Mesendoderm (in vitro differentiated cells): ENCODE measurements around the gene SMYD3.
"Not testable (repeated sequence)": the region's sequence is repeated elsewhere in the genome, so short reads cannot be mapped to it uniquely, and the experiment has no call there.

ENCODE experiments used
- DNase-seq: peaks from one replicate; pipeline ENCODE4 v3.0.0; 2013
- H2AK5ac ChIP-seq: 2 replicates; pipeline ENCODE4 v1.6.1; 2013; ENCODE audit warnings: low read length, inconsistent platforms
- H2BK120ac ChIP-seq: 2 replicates; pipeline ENCODE4 v1.6.1; 2013; ENCODE audit warnings: low read depth, mild to moderate bottlenecking, low read length, moderate library complexity, mixed read lengths
- H2BK15ac ChIP-seq: replicated peaks from 2 replicates; pipeline ENCODE4 v1.6.1; 2013; ENCODE audit warnings: low read depth, mild to moderate bottlenecking, moderate library complexity
- H2BK5ac ChIP-seq: 2 replicates; pipeline ENCODE4 v1.6.1; 2013; ENCODE audit warnings: low read length, inconsistent platforms
- H3K18ac ChIP-seq: 2 replicates; pipeline ENCODE4 v1.6.1; 2013; ENCODE audit warnings: mild to moderate bottlenecking, low read length, mixed read lengths
- H3K23ac ChIP-seq: one replicate; pipeline ENCODE4 v1.6.1; 2013; ENCODE audit warnings: low read length
- H3K27ac ChIP-seq: 2 replicates; pipeline ENCODE4 v1.5.1; 2013; ENCODE audit warnings: low read depth, mild to moderate bottlenecking, inconsistent platforms, low read length, moderate library complexity
- H3K27me3 ChIP-seq: 2 replicates; pipeline ENCODE4 v1.6.1; 2013; ENCODE audit warnings: low read length, control low read depth, mild to moderate bottlenecking, inconsistent platforms; ENCODE audit not compliant: insufficient read depth, poor library complexity
- H3K36me3 ChIP-seq: 2 replicates; pipeline ENCODE4 v1.6.1; 2013; ENCODE audit warnings: low read length, inconsistent platforms; ENCODE audit not compliant: control insufficient read depth, insufficient read depth
- H3K4ac ChIP-seq: one replicate; pipeline ENCODE4 v1.6.1; 2013; ENCODE audit warnings: low read depth, mild to moderate bottlenecking, low read length, moderate library complexity
- H3K4me1 ChIP-seq: 2 replicates; pipeline ENCODE4 v1.6.1; 2013; ENCODE audit warnings: low read depth, low read length, inconsistent platforms; ENCODE audit not compliant: control insufficient read depth
- H3K4me2 ChIP-seq: 2 replicates; pipeline ENCODE4 v1.6.1; 2013; ENCODE audit warnings: low read length
- H3K4me3 ChIP-seq: 2 replicates; pipeline ENCODE4 v1.5.1; 2013; ENCODE audit warnings: mild to moderate bottlenecking, low read length
- H3K56ac ChIP-seq: one replicate; pipeline ENCODE4 v1.6.1; 2013; ENCODE audit warnings: low read length
- H3K79me1 ChIP-seq: 2 replicates; pipeline ENCODE4 v1.6.1; 2013; ENCODE audit warnings: low read length, inconsistent platforms
- H3K79me2 ChIP-seq: 2 replicates; pipeline ENCODE4 v1.6.1; 2013; ENCODE audit warnings: mild to moderate bottlenecking, low read length; ENCODE audit not compliant: control insufficient read depth, insufficient read depth
- H3K9ac ChIP-seq: 2 replicates; pipeline ENCODE4 v1.6.1; 2013; ENCODE audit warnings: low read length, inconsistent platforms
- H4K5ac ChIP-seq: one replicate; pipeline ENCODE4 v1.6.1; 2013; ENCODE audit warnings: low read length
- H4K8ac ChIP-seq: one replicate; pipeline ENCODE4 v1.6.1; 2013; ENCODE audit warnings: low read depth, mild to moderate bottlenecking, control low read depth, low read length, moderate library complexity
- WGBS: extraction: QIAGEN DNeasy Blood & Tissue Kit; methylation state at CpG from one replicate; pipeline ENCODE4 v1.1.7; 2013; ENCODE audit warnings: low lambda C conversion rate, missing lambda C conversion rate; ENCODE audit not compliant: insufficient coverage; ENCODE audit errors: extremely low coverage; 5-methylcytosine and 5-hydroxymethylcytosine counted together

SMYD3 gene

DNA sequence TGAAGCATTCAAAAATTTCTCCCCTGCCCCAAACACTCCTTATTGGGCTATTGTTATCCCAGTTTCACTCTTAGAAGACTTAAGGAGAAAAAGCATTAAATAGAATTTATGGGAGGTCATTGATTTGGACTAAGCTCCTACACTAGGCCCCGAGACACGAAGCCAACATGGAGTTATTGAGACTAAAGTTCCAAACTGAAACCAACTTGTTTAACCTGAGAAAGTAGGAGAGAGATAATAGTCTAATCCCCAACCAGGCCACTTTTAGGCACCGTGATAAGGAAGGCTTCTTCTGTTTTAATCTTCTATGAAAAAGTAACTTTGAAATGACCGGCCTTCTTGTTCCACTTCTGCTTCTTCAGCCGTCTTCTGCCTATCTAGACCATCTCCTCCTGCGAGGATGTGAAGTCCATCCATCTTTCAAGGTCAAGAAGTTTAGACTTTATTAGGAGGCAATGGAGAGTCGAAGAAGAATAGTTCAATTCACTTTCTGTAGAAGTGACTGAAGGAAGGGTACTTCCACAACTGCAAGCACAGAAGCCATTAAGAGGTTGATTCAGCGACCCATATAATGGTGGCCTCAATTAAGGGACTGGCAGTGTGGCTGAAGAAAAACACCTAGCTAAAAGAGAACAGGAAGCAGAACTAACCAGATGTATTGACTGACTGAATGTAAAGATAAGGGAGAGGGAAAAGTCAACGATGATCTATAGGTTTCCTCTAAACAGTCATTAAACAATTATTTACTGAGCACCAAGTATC, 428.8 kb downstream of the SMYD3 start:
- Histone ChIP-seq H3K18ac (peak overlapping the region; percentile 4), H3K4me2 (no peak overlapping the region), H3K27me3 (no peaks in the 10 kb centered on the region), H3K4ac (no peak overlapping the region), H3K23ac (no peak overlapping the region), H3K36me3 (no peaks in the 10 kb centered on the region), H2BK120ac (no peak overlapping the region), H4K8ac (no peak overlapping the region), H3K27ac (no peak overlapping the region), H3K79me2 (no peaks in the 10 kb centered on the region), H2AK5ac (no peak overlapping the region), H3K9ac (no peak overlapping the region), H3K4me3 (no peak overlapping the region), H3K79me1 (no peaks in the 10 kb centered on the region), H2BK15ac (no peak overlapping the region), H3K56ac (no peak overlapping the region), H4K5ac (no peak overlapping the region), H3K4me1 (no peaks in the 10 kb centered on the region), H2BK5ac (no peak overlapping the region)
- no peak for DNase-seq
- no CpG with 5 or more reads among the region's 9 CpGs for WGBS

DNA sequence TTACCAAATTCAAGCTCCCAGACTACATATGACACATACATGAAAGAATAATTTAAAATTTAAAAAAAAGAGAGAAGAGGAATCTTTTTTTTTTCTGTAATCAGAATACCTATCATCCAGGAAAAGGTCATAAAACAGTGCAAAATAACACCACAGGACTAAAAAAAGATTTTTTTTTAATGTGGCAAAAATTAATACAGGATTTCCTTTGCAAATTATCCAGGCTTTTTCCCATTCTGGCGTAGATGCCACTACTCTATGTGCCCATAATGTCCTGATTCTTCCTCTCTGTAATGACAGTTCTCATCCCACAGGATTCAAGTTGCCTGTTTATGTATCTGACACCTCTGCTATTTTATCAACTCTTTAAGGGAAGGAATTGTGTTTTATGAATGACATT, 429.6 kb downstream of the SMYD3 start:
- Histone ChIP-seq H3K27ac (no peak overlapping the region), H3K56ac (no peak overlapping the region), H3K79me2 (no peaks in the 10 kb centered on the region), H4K5ac (no peak overlapping the region), H2AK5ac (no peak overlapping the region), H3K4me1 (no peaks in the 10 kb centered on the region), H3K23ac (no peak overlapping the region), H3K4me2 (no peak overlapping the region), H3K9ac (no peak overlapping the region), H3K4me3 (no peak overlapping the region), H2BK5ac (no peak overlapping the region), H3K4ac (no peak overlapping the region), H3K36me3 (no peaks in the 10 kb centered on the region), H3K18ac (no peak overlapping the region), H2BK15ac (no peak overlapping the region), H3K79me1 (no peaks in the 10 kb centered on the region), H2BK120ac (no peak overlapping the region), H3K27me3 (no peaks in the 10 kb centered on the region), H4K8ac (no peak overlapping the region)
- WGBS, result no CpG with 5 or more reads among the region's 1 CpG
- DNase-seq, result no peak

- peak overlapping the region; percentile 2 for H3K56ac ChIP-seq
- H3K4me2 ChIP-seq, result no peak overlapping the region
- no peak overlapping the region for H4K5ac ChIP-seq
Observed at GRCh38 chr1:246074421-246074820, 432.7 kb downstream of the SMYD3 start.

GRCh38 chr1:246072456-246072955, 434.6 kb downstream of the SMYD3 start:
- H3K9ac ChIP-seq, result no peak overlapping the region
- no CpG with 5 or more reads among the region's 5 CpGs for WGBS
- H3K18ac ChIP-seq, result no peak overlapping the region
- no peaks in the 10 kb centered on the region for H3K79me1 ChIP-seq
- no peak overlapping the region for H4K8ac ChIP-seq
- H3K4me3 ChIP-seq, result no peak overlapping the region
- H3K27ac ChIP-seq, result no peak overlapping the region
- no peak overlapping the region for H3K4me2 ChIP-seq
- no peak for DNase-seq
- no peak overlapping the region for H2BK5ac ChIP-seq
- H4K5ac ChIP-seq, result no peak overlapping the region
- H3K4me1 ChIP-seq, result peaks cover 3% of the 10 kb centered on the region
- no peaks in the 10 kb centered on the region for H3K36me3 ChIP-seq
- no peak overlapping the region for H2AK5ac ChIP-seq
- H3K27me3 ChIP-seq, result no peaks in the 10 kb centered on the region
- no peak overlapping the region for H3K4ac ChIP-seq
- H2BK120ac ChIP-seq, result no peak overlapping the region
- H2BK15ac ChIP-seq, result peak overlapping the region; percentile 19
- H3K23ac ChIP-seq, result no peak overlapping the region
- no peak overlapping the region for H3K56ac ChIP-seq
- no peaks in the 10 kb centered on the region for H3K79me2 ChIP-seq

More at GRCh38 chr1:246074421-246074820, 432.7 kb downstream of the SMYD3 start:
- no peaks in the 10 kb centered on the region for H3K79me2 ChIP-seq
- H3K36me3 ChIP-seq, result no peaks in the 10 kb centered on the region
- no peak overlapping the region for H4K8ac ChIP-seq
- no peak overlapping the region for H2BK15ac ChIP-seq
- H3K27ac ChIP-seq, result no peak overlapping the region
- H2BK120ac ChIP-seq, result peak overlapping the region; percentile 96
- H3K9ac ChIP-seq, result no peak overlapping the region
- no peaks in the 10 kb centered on the region for H3K27me3 ChIP-seq
- H2AK5ac ChIP-seq, result no peak overlapping the region
- H2BK5ac ChIP-seq, result no peak overlapping the region
- no peak overlapping the region for H3K23ac ChIP-seq
- H3K4me3 ChIP-seq, result no peak overlapping the region
- WGBS, result no CpG with 5 or more reads among the region's 2 CpGs
- H3K4me1 ChIP-seq, result no peaks in the 10 kb centered on the region
- no peak for DNase-seq
- H3K18ac ChIP-seq, result peak overlapping the region; percentile 84
- H3K79me1 ChIP-seq, result no peaks in the 10 kb centered on the region
- peak overlapping the region; percentile 55 for H3K4ac ChIP-seq

DNA sequence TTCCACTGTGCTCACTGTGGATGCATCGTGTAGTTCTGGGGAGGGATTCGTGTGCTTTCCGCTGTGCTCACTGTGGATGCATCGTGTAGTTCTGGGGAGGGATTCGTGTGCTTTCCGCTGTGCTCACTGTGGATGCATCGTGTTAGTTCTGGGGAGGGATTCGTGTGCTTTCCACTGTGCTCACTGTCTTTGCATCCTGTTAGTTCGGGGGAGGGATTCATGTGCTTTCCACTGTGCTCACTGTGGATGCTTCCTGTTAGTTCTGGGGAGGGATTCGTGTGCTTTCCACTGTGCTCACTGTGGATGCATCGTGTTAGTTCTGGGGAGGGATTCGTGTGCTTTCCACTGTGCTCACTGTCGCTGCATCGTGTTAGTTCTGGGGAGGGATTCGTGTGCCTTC, 435.1 kb downstream of the SMYD3 start:
- H3K23ac ChIP-seq, result not testable (repeated sequence)

DNA sequence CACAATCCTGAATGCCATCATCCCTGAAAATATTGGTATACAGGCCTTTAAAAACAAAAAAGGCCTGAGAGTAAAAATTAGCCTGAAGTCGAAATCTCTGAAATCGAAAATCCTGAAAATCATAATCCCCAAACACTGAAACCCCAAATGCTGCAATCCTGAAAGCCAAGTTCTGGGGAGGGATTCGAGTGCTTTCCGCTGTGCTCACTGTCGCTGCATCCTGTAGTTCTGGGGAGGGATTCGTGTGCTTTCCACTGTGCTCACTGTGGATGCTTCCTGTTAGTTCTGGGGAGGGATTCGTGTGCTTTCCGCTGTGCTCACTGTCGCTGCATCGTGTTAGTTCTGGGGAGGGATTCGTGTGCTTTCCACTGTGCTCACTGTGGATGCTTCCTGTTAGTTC, 435.5 kb downstream of the SMYD3 start:
- not testable (repeated sequence) for H3K4me2 ChIP-seq, H2BK120ac ChIP-seq, H3K23ac ChIP-seq, H3K4me3 ChIP-seq, H3K56ac ChIP-seq, H3K79me2 ChIP-seq, H3K18ac ChIP-seq, H3K36me3 ChIP-seq, H4K5ac ChIP-seq, H3K79me1 ChIP-seq, H3K27me3 ChIP-seq, H2BK15ac ChIP-seq, H3K4me1 ChIP-seq, DNase-seq, H3K27ac ChIP-seq, H2BK5ac ChIP-seq, H2AK5ac ChIP-seq, H3K9ac ChIP-seq, H4K8ac ChIP-seq, H3K4ac ChIP-seq
- no CpG with 5 or more reads among the region's 11 CpGs for WGBS

More for the DNA sequence above, 435.1 kb downstream of the SMYD3 start:
- not testable (repeated sequence) for H3K36me3 ChIP-seq, H3K79me2 ChIP-seq, H3K9ac ChIP-seq, H3K4me1 ChIP-seq, H3K27me3 ChIP-seq, H3K79me1 ChIP-seq, H3K4ac ChIP-seq, H2AK5ac ChIP-seq, DNase-seq, H3K4me3 ChIP-seq, H4K5ac ChIP-seq, H3K56ac ChIP-seq, H2BK15ac ChIP-seq, H3K18ac ChIP-seq, H3K27ac ChIP-seq, H2BK5ac ChIP-seq, H3K4me2 ChIP-seq, H4K8ac ChIP-seq, H2BK120ac ChIP-seq
- WGBS, result no CpG with 5 or more reads among the region's 15 CpGs
